ENCODE measurements around the gene CCDC40.

Gene CCDC40

DNA sequence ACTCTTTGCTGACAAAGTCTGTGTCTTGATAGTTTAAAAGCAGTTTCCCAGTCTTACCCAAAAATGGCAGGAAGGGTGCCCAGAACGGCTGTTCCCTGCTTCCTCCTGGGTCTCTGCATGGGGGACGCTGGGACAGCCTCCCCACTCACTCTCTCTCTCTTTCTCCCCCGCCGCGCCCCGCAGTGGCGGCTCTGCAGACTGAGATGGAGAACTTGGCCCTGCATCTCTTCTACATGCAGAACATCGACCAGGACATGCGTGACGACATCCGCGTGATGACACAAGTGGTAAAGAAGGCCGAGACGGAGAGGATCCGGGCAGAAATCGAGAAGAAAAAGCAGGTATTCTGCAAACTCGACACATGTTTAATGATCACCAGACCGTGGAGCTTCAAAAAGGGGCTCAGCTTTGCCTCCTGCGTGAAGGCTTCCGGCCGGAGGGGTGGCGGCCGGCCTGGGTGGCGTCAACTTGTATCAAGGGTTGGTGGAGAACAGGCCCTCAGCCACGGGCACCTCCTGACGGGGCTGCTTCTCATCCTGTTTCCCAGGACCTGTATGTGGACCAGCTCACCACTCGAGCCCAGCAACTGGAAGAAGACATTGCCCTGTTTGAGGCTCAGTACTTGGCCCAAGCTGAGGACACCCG, 22.0 kb downstream of the CCDC40 start:
- TF ChIP-seq FOXP2 (optimal IDR thresholded peaks at IDR 0.05; ENCODE audit: borderline replicate concordance, extremely low read depth, extremely low read length, insufficient read depth) (no peak), TAF1 (IDR thresholded peaks at IDR 0.05; ENCODE audit: borderline replicate concordance, insufficient read depth, low read length) (no peak), SIN3A (IDR thresholded peaks at IDR 0.05; ENCODE audit: borderline replicate concordance, insufficient read depth, low read length) (no peak), POLR2AphosphoS5 (IDR thresholded peaks at IDR 0.05; ENCODE audit: low read depth, low read length) (no peak)
- TF ChIP-seq, protein P1, sequence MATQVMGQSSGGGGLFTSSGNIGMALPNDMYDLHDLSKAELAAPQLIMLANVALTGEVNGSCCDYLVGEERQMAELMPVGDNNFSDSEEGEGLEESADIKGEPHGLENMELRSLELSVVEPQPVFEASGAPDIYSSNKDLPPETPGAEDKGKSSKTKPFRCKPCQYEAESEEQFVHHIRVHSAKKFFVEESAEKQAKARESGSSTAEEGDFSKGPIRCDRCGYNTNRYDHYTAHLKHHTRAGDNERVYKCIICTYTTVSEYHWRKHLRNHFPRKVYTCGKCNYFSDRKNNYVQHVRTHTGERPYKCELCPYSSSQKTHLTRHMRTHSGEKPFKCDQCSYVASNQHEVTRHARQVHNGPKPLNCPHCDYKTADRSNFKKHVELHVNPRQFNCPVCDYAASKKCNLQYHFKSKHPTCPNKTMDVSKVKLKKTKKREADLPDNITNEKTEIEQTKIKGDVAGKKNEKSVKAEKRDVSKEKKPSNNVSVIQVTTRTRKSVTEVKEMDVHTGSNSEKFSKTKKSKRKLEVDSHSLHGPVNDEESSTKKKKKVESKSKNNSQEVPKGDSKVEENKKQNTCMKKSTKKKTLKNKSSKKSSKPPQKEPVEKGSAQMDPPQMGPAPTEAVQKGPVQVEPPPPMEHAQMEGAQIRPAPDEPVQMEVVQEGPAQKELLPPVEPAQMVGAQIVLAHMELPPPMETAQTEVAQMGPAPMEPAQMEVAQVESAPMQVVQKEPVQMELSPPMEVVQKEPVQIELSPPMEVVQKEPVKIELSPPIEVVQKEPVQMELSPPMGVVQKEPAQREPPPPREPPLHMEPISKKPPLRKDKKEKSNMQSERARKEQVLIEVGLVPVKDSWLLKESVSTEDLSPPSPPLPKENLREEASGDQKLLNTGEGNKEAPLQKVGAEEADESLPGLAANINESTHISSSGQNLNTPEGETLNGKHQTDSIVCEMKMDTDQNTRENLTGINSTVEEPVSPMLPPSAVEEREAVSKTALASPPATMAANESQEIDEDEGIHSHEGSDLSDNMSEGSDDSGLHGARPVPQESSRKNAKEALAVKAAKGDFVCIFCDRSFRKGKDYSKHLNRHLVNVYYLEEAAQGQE (IDR thresholded peaks at IDR 0.05; ENCODE audit: insufficient read depth in 1 of 2, low read depth in 2 of 2, low read length in 2 of 2) = no peak

DNA sequence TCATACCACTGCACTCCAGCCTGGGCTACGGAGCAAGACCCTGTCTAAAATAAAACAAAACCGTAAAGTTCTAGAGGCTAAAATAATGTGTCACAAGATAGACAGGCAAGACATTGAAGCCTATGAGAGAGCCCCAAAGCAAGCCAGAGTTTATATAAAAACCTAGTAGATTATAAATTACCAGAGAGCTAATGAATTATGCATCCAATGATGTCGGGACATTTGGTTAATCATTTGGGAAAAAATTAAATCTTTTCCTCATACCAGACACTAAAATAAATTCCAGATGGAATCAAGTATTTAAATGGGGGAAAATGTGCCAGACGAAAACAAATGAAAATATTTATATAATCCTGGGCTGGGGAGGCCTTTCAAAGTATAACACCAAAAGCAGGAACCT, 24.2 kb downstream of the CCDC40 start:
- TF ChIP-seq, protein P1 (IDR thresholded peaks at IDR 0.05; ENCODE audit: insufficient read depth in 1 of 2, low read depth in 2 of 2, low read length in 2 of 2) = no peak
- no peak for TF ChIP-seq FOXP2 (optimal IDR thresholded peaks at IDR 0.05; ENCODE audit: borderline replicate concordance, extremely low read depth, extremely low read length, insufficient read depth)
- no peak for TF ChIP-seq POLR2AphosphoS5 (IDR thresholded peaks at IDR 0.05; ENCODE audit: low read depth, low read length)
- TF ChIP-seq TAF1 (IDR thresholded peaks at IDR 0.05; ENCODE audit: borderline replicate concordance, insufficient read depth, low read length) = no peak
- TF ChIP-seq SIN3A (IDR thresholded peaks at IDR 0.05; ENCODE audit: borderline replicate concordance, insufficient read depth, low read length) = no peak

DNA sequence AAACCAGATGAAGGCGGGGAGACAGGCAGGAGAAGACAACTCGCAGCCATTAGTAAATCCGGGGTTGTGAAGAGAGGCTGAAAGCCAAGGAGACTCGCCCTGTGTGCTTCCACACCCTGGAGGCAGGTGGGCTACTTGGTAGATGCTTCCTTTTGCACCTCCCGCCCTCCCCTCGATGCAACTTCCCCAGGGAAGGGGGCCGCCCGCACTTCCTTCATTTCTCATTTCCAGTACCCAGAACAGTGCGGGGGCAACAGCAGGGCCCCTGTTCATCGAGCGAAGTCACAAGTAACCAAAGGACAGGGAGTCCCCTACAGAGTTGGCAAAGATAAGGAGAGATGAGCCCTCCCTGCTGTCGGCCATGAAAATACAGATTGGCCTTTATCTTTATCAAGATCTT, 25.0 kb downstream of the CCDC40 start:
- TF ChIP-seq SIN3A (IDR thresholded peaks at IDR 0.05; ENCODE audit: borderline replicate concordance, insufficient read depth, low read length) = no peak
- TF ChIP-seq TAF1 (IDR thresholded peaks at IDR 0.05; ENCODE audit: borderline replicate concordance, insufficient read depth, low read length) = no peak
- TF ChIP-seq FOXP2 (optimal IDR thresholded peaks at IDR 0.05; ENCODE audit: borderline replicate concordance, extremely low read depth, extremely low read length, insufficient read depth) = no peak
- no peak for TF ChIP-seq POLR2AphosphoS5 (IDR thresholded peaks at IDR 0.05; ENCODE audit: low read depth, low read length)

DNA sequence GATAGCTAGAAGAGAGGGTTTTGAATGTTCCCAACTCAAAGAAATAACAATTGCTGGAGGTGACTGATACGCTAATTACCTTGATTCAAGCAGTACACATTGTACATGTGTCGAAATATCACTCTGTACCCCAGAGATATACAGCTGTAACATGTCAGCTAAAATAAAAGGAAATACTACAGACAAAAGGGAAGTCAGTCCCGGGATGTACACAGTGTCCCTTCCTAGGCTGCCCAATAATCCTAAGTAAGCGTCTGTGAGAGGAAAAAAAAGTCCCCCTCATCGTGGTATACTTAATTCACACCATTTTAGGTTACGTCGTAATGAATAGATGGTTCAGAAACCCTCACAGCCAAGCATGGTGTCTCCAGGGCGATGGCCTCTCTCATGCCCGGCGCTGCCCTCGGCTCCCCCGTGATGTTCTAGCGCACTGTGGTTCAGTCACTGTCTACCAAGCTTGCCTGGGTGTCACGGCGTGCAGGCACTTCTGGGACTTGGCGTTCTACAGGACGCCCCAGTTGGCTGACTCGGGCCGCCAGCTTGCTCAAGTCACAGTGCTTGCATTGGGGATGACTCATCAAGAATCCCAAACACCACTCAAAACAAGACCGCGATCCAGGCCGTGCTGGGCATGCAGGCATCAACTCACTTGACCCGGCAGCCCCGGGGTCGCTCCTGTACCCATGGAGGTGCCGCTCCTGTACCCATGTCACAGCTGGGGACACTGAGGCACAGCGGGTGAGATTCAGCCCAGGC, 27.6 kb downstream of the CCDC40 start:
- TF ChIP-seq TAF1 (IDR thresholded peaks at IDR 0.05; ENCODE audit: borderline replicate concordance, insufficient read depth, low read length) (no peak), FOXP2 (optimal IDR thresholded peaks at IDR 0.05; ENCODE audit: borderline replicate concordance, extremely low read depth, extremely low read length, insufficient read depth) (peak; percentile 19)

DNA sequence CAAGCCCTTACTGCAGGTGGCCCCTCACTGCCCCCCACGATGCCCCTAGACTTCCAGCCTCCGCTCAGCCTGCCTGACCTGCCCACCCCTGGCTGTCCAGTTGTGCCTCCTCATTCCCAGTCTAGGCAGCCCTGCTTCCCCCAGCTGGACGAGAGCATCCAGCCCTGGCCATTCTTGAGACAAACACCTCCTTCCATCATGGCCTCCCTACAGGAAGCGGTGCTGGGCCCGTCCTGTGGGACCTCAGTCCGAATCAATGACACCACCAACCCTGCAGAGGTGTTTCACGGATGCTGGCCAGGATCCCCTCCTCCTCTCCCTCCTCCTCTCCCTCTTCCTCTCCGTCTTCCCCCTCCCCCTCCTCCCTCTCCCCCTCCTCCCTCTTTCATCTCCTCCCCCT, 28.3 kb downstream of the CCDC40 start:
- TF ChIP-seq SIN3A (IDR thresholded peaks at IDR 0.05; ENCODE audit: borderline replicate concordance, insufficient read depth, low read length) (no peak), TAF1 (IDR thresholded peaks at IDR 0.05; ENCODE audit: borderline replicate concordance, insufficient read depth, low read length) (no peak), POLR2AphosphoS5 (IDR thresholded peaks at IDR 0.05; ENCODE audit: low read depth, low read length) (no peak), FOXP2 (optimal IDR thresholded peaks at IDR 0.05; ENCODE audit: borderline replicate concordance, extremely low read depth, extremely low read length, insufficient read depth) (no peak)
- TF ChIP-seq, protein P1 (IDR thresholded peaks at IDR 0.05; ENCODE audit: insufficient read depth in 1 of 2, low read depth in 2 of 2, low read length in 2 of 2) = no peak

Data from PFSK-1 (cell line).